Naive thymus-derived CD4-positive, alpha-beta T cell (primary cell): Measurements from ENCODE around the gene FBXL15. TPM values are rescaled to one million over a fixed set of nuclear protein-coding genes. Genes with fewer than 3 reads are reported as not detected.

Experiments used
- ATAC-seq: fragments of 150-1000 bp; cut with Tn5 transposase; 2 replicates; pipeline ENCODE4 v1.10.0; 2021; ENCODE audit warnings: mild to moderate bottlenecking, moderate library complexity
- CTCF ChIA-PET: fragments of 350-600 bp; sonication (Branson Sonifier 250); formaldehyde crosslinking; loops from one replicate; lab custom pipeline; 2021; ENCODE audit warnings: antibody characterized with exemption; lab: Charles Lee
- POLR2A ChIA-PET: fragments of 350-600 bp; sonication (Branson Sonifier 250); formaldehyde crosslinking; loops from one replicate; lab custom pipeline; 2021; ENCODE audit warnings: antibody characterized with exemption, inconsistent platforms; lab: Charles Lee
- DNase-seq, 9 donors: peaks; one replicate each; pipeline versions ENCODE4 v3.0.0 to v3.0.0-alpha.2; 2020 to 2022; ENCODE audit warnings: mixed read lengths in 1 of 9
- H3K27ac ChIP-seq: one replicate; pipeline ENCODE4 v1.7.0; 2013; ENCODE audit warnings: mild to moderate bottlenecking, low read depth, low read length, moderate library complexity
- H3K27me3 ChIP-seq, 2 donors: one replicate each; pipeline ENCODE4 v1.7.0; 2013; ENCODE audit warnings: low read length in 2 of 2, mild to moderate bottlenecking in 2 of 2, moderate library complexity in 2 of 2; ENCODE audit not compliant: control insufficient read depth in 2 of 2, insufficient read depth in 2 of 2
- H3K36me3 ChIP-seq, 3 experiments: 1 replicate in 2 of 3; 2 replicates in 1 of 3; pipeline ENCODE4 v1.7.0; 2013; ENCODE audit warnings: low read length in 3 of 3, mild to moderate bottlenecking in 3 of 3, moderate library complexity in 1 of 3; ENCODE audit not compliant: insufficient read depth in 3 of 3, control insufficient read depth in 2 of 3
- H3K4me1 ChIP-seq, 2 donors: one replicate each; pipeline ENCODE4 v1.7.0; 2013; ENCODE audit warnings: low read length in 2 of 2, mild to moderate bottlenecking in 2 of 2, moderate library complexity in 1 of 2; ENCODE audit not compliant: control insufficient read depth in 2 of 2, insufficient read depth in 2 of 2
- H3K4me3 ChIP-seq: 2 replicates; pipeline ENCODE4 v1.7.0; 2013; ENCODE audit warnings: mild to moderate bottlenecking, low read length
- H3K9me3 ChIP-seq, 3 experiments: 1 replicate in 2 of 3; 2 replicates in 1 of 3; pipeline ENCODE4 v1.7.0; 2013; ENCODE audit warnings: low read length in 3 of 3; ENCODE audit not compliant: control insufficient read depth in 2 of 3
- H3K27ac Mint-ChIP-seq, 9 donors: one replicate each; pipeline ENCODE4 v1.8.0; 2020 to 2022; ENCODE audit warnings: mixed read lengths in 9 of 9, mild to moderate bottlenecking in 8 of 9, moderate library complexity in 5 of 9, inconsistent platforms in 2 of 9
- H3K27me3 Mint-ChIP-seq, 5 donors: one replicate each; pipeline ENCODE4 v1.8.0; 2021 to 2022; ENCODE audit warnings: mixed read lengths in 5 of 5, mild to moderate bottlenecking in 1 of 5
- H3K36me3 Mint-ChIP-seq, 5 donors: one replicate each; pipeline ENCODE4 v1.8.0; 2020 to 2022; ENCODE audit warnings: mixed read lengths in 5 of 5, mild to moderate bottlenecking in 3 of 5, inconsistent platforms in 1 of 5
- H3K4me1 Mint-ChIP-seq, 7 donors: one replicate each; pipeline ENCODE4 v1.8.0; 2020 to 2022; ENCODE audit warnings: mixed read lengths in 7 of 7, mild to moderate bottlenecking in 3 of 7, inconsistent platforms in 1 of 7
- H3K4me3 Mint-ChIP-seq, 10 donors: one replicate each; pipeline ENCODE4 v1.8.0; 2020 to 2022; ENCODE audit warnings: mild to moderate bottlenecking in 10 of 10, mixed read lengths in 10 of 10, moderate library complexity in 6 of 10, inconsistent platforms in 2 of 10
- H3K9me3 Mint-ChIP-seq, 11 donors: one replicate each; pipeline ENCODE4 v1.8.0; 2020 to 2022; ENCODE audit warnings: mixed read lengths in 11 of 11, mild to moderate bottlenecking in 4 of 11, inconsistent platforms in 1 of 11, moderate library complexity in 1 of 11
- intact Hi-C, 2 donors: fragments of 100-400 bp; cut with micrococcal nuclease; formaldehyde crosslinking; loops; one replicate each; pipeline ENCODE4 v1.15.1; 2023
- polyA plus RNA-seq, 2 donors: library from polyadenylated mRNA; unstranded; fragments of 300-500 nt; fragmentation: Illumina TruSeq; gene quantifications; one replicate each; pipeline ENCODE4 v1.2.3, GENCODE V29; 2021
- total RNA-seq, 6 experiments: library from RNA in 5 of 6; stranded (reverse) in 5 of 6; gene quantifications; 1 replicate in 5 of 6; 2 replicates in 1 of 6; pipeline ENCODE4 v1.2.3 and lab custom pipeline; 2021 to 2026

FBXL15 gene
- total and polyA plus RNA-seq, 7 experiments from 2014 or later: 10.8 to 40.4 (median 17.2) TPM

GRCh38 chr10:102420181-102420713 is 389 bp upstream of the FBXL15 start:
- Histone ChIP-seq H3K4me3 (peak overlapping the region; percentile 93), H3K27ac (peak overlapping the region; percentile 75), H3K4me1 (peaks cover 26 to 33% of the 10 kb centered on the region in 2 donors), H3K9me3 (no peaks in the 10 kb centered on the region), H3K36me3 (peaks cover 0 to 21% (median 0%) of the 10 kb centered on the region in 3 experiments), H3K27me3 (peaks cover 0 to 4% of the 10 kb centered on the region in 2 donors)
- DNase-seq (peak in 1 of 9 donors; percentile 40), ATAC-seq (no peak)
- Mint-ChIP-seq H3K27ac (peak overlapping the region; percentile 91 to 97 (median 95)), H3K4me1 (peaks cover 17 to 46% (median 33%) of the 10 kb centered on the region in 7 donors), H3K4me3 (peak overlapping the region; percentile 94 to 99 (median 98)), H3K9me3 (peaks cover 0 to 9% (median 0%) of the 10 kb centered on the region in 11 donors), H3K27me3 (peaks cover 22 to 27% (median 25%) of the 10 kb centered on the region in 5 donors), H3K36me3 (no peaks in the 10 kb centered on the region)
- ChIA-PET CTCF (interaction anchor here (0.6 to 5.3 kb wide), 10 partner anchors 9 to 58 kb away, joined by 3 to 40 read pairs (median 6); partner anchors contain the start of genes CUEDC2 and NFKB2), POLR2A (interaction anchor here (0.6 to 6.3 kb wide), 12 partner anchors 10 to 312 kb away, joined by 3 to 133 read pairs (median 9); partner anchors contain the start of genes C10orf95, CUEDC2, NFKB2 and SUFU)
- intact Hi-C loops: loop anchor here (1.0 to 2.0 kb wide), 4 partner anchors 25 to 267 kb away; partner anchors contain the start of genes NFKB2 (in 1 of the 2) and NOLC1 (in 1 of the 2)

GRCh38 chr10:102421507-102421756 is 796 bp downstream of the FBXL15 start:
- H3K9me3 Mint-ChIP-seq: peaks cover 0 to 9% (median 0%) of the 10 kb centered on the region in 11 donors
- POLR2A ChIA-PET: interaction anchor here (0.8 to 6.3 kb wide), 11 partner anchors 11 to 177 kb away, joined by 3 to 133 read pairs (median 10); partner anchors contain the start of genes C10orf95, CUEDC2, GBF1 and NFKB2
- H3K4me1 Mint-ChIP-seq: peaks cover 17 to 46% (median 38%) of the 10 kb centered on the region in 7 donors
- Histone ChIP-seq H3K9me3 (no peaks in the 10 kb centered on the region), H3K4me1 (peaks cover 26 to 33% of the 10 kb centered on the region in 2 donors), H3K36me3 (peaks cover 0 to 22% (median 0%) of the 10 kb centered on the region in 3 experiments), H3K4me3 (peak overlapping the region; percentile 93), H3K27ac (peak overlapping the region; percentile 75), H3K27me3 (no peaks in the 10 kb centered on the region)
- peak overlapping the region in 8 of 9 donors; percentile 77 to 97 (median 94) for H3K27ac Mint-ChIP-seq
- no peak for ATAC-seq
- peaks cover 0 to 5% (median 0%) of the 10 kb centered on the region in 5 donors for H3K36me3 Mint-ChIP-seq
- peaks cover 14 to 23% (median 16%) of the 10 kb centered on the region in 5 donors for H3K27me3 Mint-ChIP-seq
- H3K4me3 Mint-ChIP-seq: peak overlapping the region; percentile 94 to 99 (median 98)
- peak in 1 of 9 donors; percentile 41 for DNase-seq
- CTCF ChIA-PET: interaction anchor here (1.3 to 5.3 kb wide), 7 partner anchors 10 to 40 kb away, joined by 4 to 40 read pairs (median 11); partner anchors contain the start of genes CUEDC2 and NFKB2
- intact Hi-C loops: loop anchor here (1.0 to 2.0 kb wide), 16 partner anchors 11 to 289 kb away; partner anchors contain the start of genes ACTR1A (in 2 of the 2), CUEDC2 (in 2 of the 2), NOLC1 (in 2 of the 2) and GBF1 (in 1 of the 2)

- Mint-ChIP-seq H3K4me1 (peaks cover 17 to 46% (median 38%) of the 10 kb centered on the region in 7 donors), H3K27me3 (peaks cover 12 to 23% (median 15%) of the 10 kb centered on the region in 5 donors), H3K27ac (peak overlapping the region; percentile 32 to 97 (median 77)), H3K4me3 (peak overlapping the region; percentile 94 to 99 (median 98)), H3K36me3 (peaks cover 0 to 7% (median 0%) of the 10 kb centered on the region in 5 donors), H3K9me3 (peaks cover 0 to 9% (median 0%) of the 10 kb centered on the region in 11 donors)
- ATAC-seq (no peak), DNase-seq (no peak)
- ChIA-PET CTCF (interaction anchor here (1.0 to 5.3 kb wide), 12 partner anchors 10 to 83 kb away, joined by 3 to 40 read pairs (median 4); partner anchors contain the start of genes CUEDC2 and NFKB2), POLR2A (interaction anchor here (0.6 to 6.3 kb wide), 12 partner anchors 11 to 581 kb away, joined by 3 to 133 read pairs (median 10); partner anchors contain the start of genes C10orf95, CUEDC2, GBF1 and NFKB2)
- Histone ChIP-seq H3K9me3 (no peaks in the 10 kb centered on the region), H3K4me1 (peaks cover 26 to 33% of the 10 kb centered on the region in 2 donors), H3K36me3 (peaks cover 0 to 24% (median 0%) of the 10 kb centered on the region in 3 experiments), H3K27me3 (no peaks in the 10 kb centered on the region), H3K27ac (peak overlapping the region; percentile 75), H3K4me3 (peak overlapping the region; percentile 93)
- intact Hi-C loops: loop anchor here (1.0 to 2.0 kb wide), 16 partner anchors 10 to 290 kb away; partner anchors contain the start of genes ACTR1A (in 2 of the 2), CUEDC2 (in 2 of the 2), NOLC1 (in 2 of the 2) and GBF1 (in 1 of the 2)
Measured at GRCh38 chr10:102421757-102422512, 1.3 kb downstream of the FBXL15 start.

GRCh38 chr10:102422545-102423129 is 2.0 kb downstream of the FBXL15 start:
- ATAC-seq: peak; percentile 42
- intact Hi-C loops: no loop called here
- peaks cover 23 to 44% (median 40%) of the 10 kb centered on the region in 7 donors for H3K4me1 Mint-ChIP-seq

GRCh38 chr10:102423372-102423968 is 2.8 kb downstream of the FBXL15 start:
- Mint-ChIP-seq H3K4me3 (peak overlapping the region in 9 of 10 donors; percentile 23 to 99 (median 73)), H3K27me3 (peaks cover 0 to 9% (median 0%) of the 10 kb centered on the region in 5 donors), H3K27ac (peak overlapping the region in 2 of 9 donors; percentile 16 to 33), H3K4me1 (peaks cover 20 to 45% (median 37%) of the 10 kb centered on the region in 7 donors), H3K9me3 (peaks cover 0 to 4% (median 0%) of the 10 kb centered on the region in 11 donors), H3K36me3 (peaks cover 0 to 7% (median 0%) of the 10 kb centered on the region in 5 donors)
- peaks cover 0 to 24% (median 0%) of the 10 kb centered on the region in 3 experiments for H3K36me3 ChIP-seq
- H3K4me3 ChIP-seq: no peak overlapping the region
- DNase-seq (peak in 1 of 9 donors; percentile 3), ATAC-seq (no peak)
- no peak overlapping the region for H3K27ac ChIP-seq
- no peaks in the 10 kb centered on the region for H3K9me3 ChIP-seq
- ChIA-PET CTCF (interaction anchor here (0.6 to 5.3 kb wide), 8 partner anchors 8 to 81 kb away, joined by 3 to 40 read pairs (median 4); partner anchors contain the start of genes CUEDC2 and NFKB2), POLR2A (interaction anchor here (0.8 to 6.3 kb wide), 7 partner anchors 10 to 48 kb away, joined by 3 to 133 read pairs (median 53); partner anchors contain the start of genes C10orf95, CUEDC2 and NFKB2)
- H3K27me3 ChIP-seq: no peaks in the 10 kb centered on the region
- intact Hi-C loops: no loop called here
- peaks cover 26 to 33% of the 10 kb centered on the region in 2 donors for H3K4me1 ChIP-seq

More at GRCh38 chr10:102422545-102423129, 2.0 kb downstream of the FBXL15 start:
- Histone ChIP-seq H3K4me3 (peak overlapping the region; percentile 93), H3K4me1 (peaks cover 26 to 33% of the 10 kb centered on the region in 2 donors), H3K36me3 (peaks cover 0 to 24% (median 0%) of the 10 kb centered on the region in 3 experiments), H3K9me3 (no peaks in the 10 kb centered on the region), H3K27ac (peak overlapping the region; percentile 75), H3K27me3 (no peaks in the 10 kb centered on the region)
- CTCF ChIA-PET: interaction anchor here (0.6 to 5.3 kb wide), 11 partner anchors 9 to 82 kb away, joined by 3 to 40 read pairs (median 4); partner anchors contain the start of genes CUEDC2 and NFKB2
- Mint-ChIP-seq H3K36me3 (peaks cover 0 to 7% (median 0%) of the 10 kb centered on the region in 5 donors), H3K9me3 (peaks cover 0 to 6% (median 0%) of the 10 kb centered on the region in 11 donors), H3K27me3 (peaks cover 7 to 17% (median 8%) of the 10 kb centered on the region in 5 donors), H3K27ac (peak overlapping the region; percentile 15 to 94 (median 69)), H3K4me3 (peak overlapping the region; percentile 94 to 99 (median 98))
- peak in 2 of 9 donors; percentile 16 to 75 for DNase-seq
- POLR2A ChIA-PET: interaction anchor here (0.6 to 6.3 kb wide), 9 partner anchors 11 to 582 kb away, joined by 3 to 133 read pairs (median 10); partner anchors contain the start of genes C10orf95, CUEDC2, GBF1 and NFKB2
